Astrocyte of the cerebellum (primary cell): ENCODE measurements around the gene SSR4.
A peak's percentile ranks its signal among the peaks of the same experiment; 100 is the strongest.
"Not testable (repeated sequence)": the region's sequence is repeated elsewhere in the genome, so short reads cannot be mapped to it uniquely, and the experiment has no call there.

Source experiments
- DNase-seq: peaks from one replicate; pipeline ENCODE4 v3.0.0-alpha.2; 2011; ENCODE audit warnings: low read depth
- H3K4me3 ChIP-seq: 2 replicates; pipeline ENCODE4 v1.5.1; 2011; ENCODE audit warnings: mild to moderate bottlenecking, low read depth, low read length, moderate library complexity
- in situ Hi-C: cut with HindIII; loops from 2 replicates; pipeline ENCODE4 v1.10.0; 2017; ENCODE audit warnings: low sequenced_read_pairs
- TF ChIP-seq, protein P1 (sequence below): IDR thresholded peaks from 2 replicates; pipeline ENCODE4 v1.5.1; 2012; ENCODE audit warnings: low read length, low read depth, moderate library complexity, mild to moderate bottlenecking; ENCODE audit errors: missing control alignments

Gene SSR4

DNA sequence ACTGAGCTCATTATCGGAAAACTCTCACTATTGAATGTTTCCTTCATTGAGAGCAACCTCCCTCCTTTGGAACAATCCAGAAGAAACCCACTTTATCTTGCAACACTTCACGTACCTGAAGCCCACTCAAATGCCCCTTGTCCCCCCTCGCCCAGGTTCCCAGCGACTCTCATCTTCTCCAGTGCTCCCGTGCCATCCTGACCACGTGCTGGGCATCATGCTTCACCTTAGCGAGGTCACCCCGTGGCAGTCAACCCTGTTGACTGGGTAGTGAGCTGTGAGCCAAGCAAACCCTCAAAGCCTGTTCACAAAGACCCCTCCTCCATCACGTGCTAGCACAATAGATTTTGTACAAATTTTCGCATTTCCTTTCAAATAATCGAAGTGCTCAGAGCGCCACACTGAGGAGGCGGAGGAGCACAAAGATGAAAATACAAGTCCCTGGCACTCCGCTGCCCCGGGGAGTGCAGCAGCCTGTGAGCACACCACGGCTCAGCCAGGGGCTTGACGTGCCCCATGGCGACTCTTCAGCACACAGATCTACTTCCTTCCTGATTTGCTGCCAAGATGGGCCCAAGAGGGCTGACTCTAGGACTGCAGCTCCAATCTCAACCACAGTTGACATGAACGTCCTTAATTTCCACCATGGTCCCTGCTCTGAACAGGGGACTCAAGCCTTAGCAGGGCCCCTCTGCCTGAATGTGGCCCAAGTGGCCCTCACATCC lies 20.3 kb downstream of the SSR4 start:
- no peak overlapping the region for H3K4me3 ChIP-seq
- DNase-seq, result no peak
- TF ChIP-seq, protein P1, sequence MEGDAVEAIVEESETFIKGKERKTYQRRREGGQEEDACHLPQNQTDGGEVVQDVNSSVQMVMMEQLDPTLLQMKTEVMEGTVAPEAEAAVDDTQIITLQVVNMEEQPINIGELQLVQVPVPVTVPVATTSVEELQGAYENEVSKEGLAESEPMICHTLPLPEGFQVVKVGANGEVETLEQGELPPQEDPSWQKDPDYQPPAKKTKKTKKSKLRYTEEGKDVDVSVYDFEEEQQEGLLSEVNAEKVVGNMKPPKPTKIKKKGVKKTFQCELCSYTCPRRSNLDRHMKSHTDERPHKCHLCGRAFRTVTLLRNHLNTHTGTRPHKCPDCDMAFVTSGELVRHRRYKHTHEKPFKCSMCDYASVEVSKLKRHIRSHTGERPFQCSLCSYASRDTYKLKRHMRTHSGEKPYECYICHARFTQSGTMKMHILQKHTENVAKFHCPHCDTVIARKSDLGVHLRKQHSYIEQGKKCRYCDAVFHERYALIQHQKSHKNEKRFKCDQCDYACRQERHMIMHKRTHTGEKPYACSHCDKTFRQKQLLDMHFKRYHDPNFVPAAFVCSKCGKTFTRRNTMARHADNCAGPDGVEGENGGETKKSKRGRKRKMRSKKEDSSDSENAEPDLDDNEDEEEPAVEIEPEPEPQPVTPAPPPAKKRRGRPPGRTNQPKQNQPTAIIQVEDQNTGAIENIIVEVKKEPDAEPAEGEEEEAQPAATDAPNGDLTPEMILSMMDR, result no peak
- in situ Hi-C loops, result no loop called here

DNA sequence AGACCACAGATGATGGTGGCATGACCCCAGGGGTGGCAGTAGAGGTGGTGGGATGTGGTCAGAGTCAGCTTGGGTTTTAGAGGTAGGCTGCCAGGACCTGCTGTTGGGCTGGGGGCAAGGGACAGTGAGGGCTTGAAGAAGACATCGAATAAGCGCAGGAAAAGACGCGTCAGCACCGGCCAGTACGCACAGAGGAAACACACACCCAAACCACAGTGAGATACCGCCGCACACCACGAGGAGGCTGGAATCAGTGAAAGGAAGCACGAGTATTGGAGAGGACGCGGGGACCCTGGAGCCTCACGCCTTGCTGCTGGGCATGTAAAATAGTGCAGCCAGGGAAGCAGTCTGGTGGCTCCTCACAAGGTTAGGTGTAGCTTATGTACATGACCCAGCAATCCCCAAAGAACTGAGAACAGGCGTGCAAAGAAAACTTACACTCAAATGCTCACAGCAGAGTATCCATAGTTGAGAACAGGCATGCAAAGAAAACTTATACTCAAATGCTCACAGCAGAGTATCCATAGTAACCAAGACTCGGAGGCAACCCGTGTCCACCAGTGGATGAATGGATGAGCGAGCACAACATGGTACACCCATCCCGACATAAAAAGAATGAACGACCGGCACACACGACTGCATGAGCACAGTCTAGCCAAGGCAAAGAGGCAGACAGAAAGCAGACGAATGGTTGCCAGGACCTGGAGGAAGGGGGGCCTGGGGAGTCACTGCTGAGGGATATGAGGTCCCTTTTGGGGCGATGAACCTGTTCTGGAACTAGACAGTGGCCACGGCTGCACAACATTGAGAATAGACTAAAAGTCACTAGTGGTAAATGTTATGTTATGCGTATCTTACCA lies 22.6 kb downstream of the SSR4 start:
- TF ChIP-seq, protein P1, result peak; percentile 25
- no peak overlapping the region for H3K4me3 ChIP-seq
- DNase-seq, result no peak
- in situ Hi-C loops, result no loop called here

GRCh38 chrX:153818064-153818463 lies 23.6 kb downstream of the SSR4 start:
- H3K4me3 ChIP-seq, DNase-seq, in situ Hi-C loops: not testable (repeated sequence)

GRCh38 chrX:153818571-153819383 lies 24.3 kb downstream of the SSR4 start:
- in situ Hi-C loops, result no loop called here
- DNase-seq, result no peak
- TF ChIP-seq, protein P1, result no peak

GRCh38 chrX:153819384-153820040 lies 25.0 kb downstream of the SSR4 start:
- H3K4me3 ChIP-seq, result peak overlapping the region; percentile 27
- in situ Hi-C loops, result no loop called here
- TF ChIP-seq, protein P1, result no peak
- DNase-seq, result no peak

More at GRCh38 chrX:153818571-153819383, 24.3 kb downstream of the SSR4 start:
- H3K4me3 ChIP-seq, result peak overlapping the region; percentile 27

- in situ Hi-C loops, result no loop called here
- TF ChIP-seq, protein P1, result no peak
- no peak overlapping the region for H3K4me3 ChIP-seq
- no peak for DNase-seq
Observed at GRCh38 chrX:153820601-153821000, 26.1 kb downstream of the SSR4 start.
